ENCODE measurements around the gene SPOCK3. TPM values are rescaled to one million over a fixed set of nuclear protein-coding genes. Genes with fewer than 3 reads are reported as not detected.
"Not testable (repeated sequence)": the region's sequence is repeated elsewhere in the genome, so short reads cannot be mapped to it uniquely, and the experiment has no call there.

Gene SPOCK3
- total RNA-seq, 2 experiments from 2014 or later = not detected

GRCh38 chr4:166941629-166942028, 292.7 kb downstream of the SPOCK3 start:
- no peak for ATAC-seq (ENCODE audit: low read depth)

GRCh38 chr4:166930464-166930863, 303.8 kb downstream of the SPOCK3 start:
- Mint-ChIP-seq H3K27me3 (no peaks in the 10 kb centered on the region), H3K9me3 (no peaks in the 10 kb centered on the region), H3K4me3 (no peak overlapping the region), H3K27ac (no peak overlapping the region), H3K36me3 (no peaks in the 10 kb centered on the region), H3K4me1 (no peaks in the 10 kb centered on the region)
- no peak for DNase-seq
- POLR2A ChIA-PET = no interaction called here
- no peak for ATAC-seq (ENCODE audit: low read depth)

More at GRCh38 chr4:166941629-166942028, 292.7 kb downstream of the SPOCK3 start:
- Mint-ChIP-seq H3K27ac (no peak overlapping the region), H3K36me3 (no peaks in the 10 kb centered on the region), H3K9me3 (no peaks in the 10 kb centered on the region), H3K4me1 (no peaks in the 10 kb centered on the region), H3K4me3 (no peak overlapping the region), H3K27me3 (no peaks in the 10 kb centered on the region)
- no peak for DNase-seq
- POLR2A ChIA-PET = no interaction called here

GRCh38 chr4:166924424-166924823, 309.9 kb downstream of the SPOCK3 start:
- H3K4me1 Mint-ChIP-seq = no peaks in the 10 kb centered on the region
- POLR2A ChIA-PET = no interaction called here
- H3K27me3 Mint-ChIP-seq = no peaks in the 10 kb centered on the region
- H3K36me3 Mint-ChIP-seq = no peaks in the 10 kb centered on the region
- ATAC-seq (ENCODE audit: low read depth) = no peak
- DNase-seq = no peak
- H3K4me3 Mint-ChIP-seq = no peak overlapping the region
- no peaks in the 10 kb centered on the region for H3K9me3 Mint-ChIP-seq
- no peak overlapping the region for H3K27ac Mint-ChIP-seq

- no peak for DNase-seq
- H3K36me3 Mint-ChIP-seq = no peaks in the 10 kb centered on the region
- no peak overlapping the region for H3K4me3 Mint-ChIP-seq
- no peak overlapping the region for H3K27ac Mint-ChIP-seq
- H3K4me1 Mint-ChIP-seq = no peaks in the 10 kb centered on the region
- POLR2A ChIA-PET = no interaction called here
- no peak for ATAC-seq (ENCODE audit: low read depth)
- H3K27me3 Mint-ChIP-seq = no peaks in the 10 kb centered on the region
- no peaks in the 10 kb centered on the region for H3K9me3 Mint-ChIP-seq
Observed at GRCh38 chr4:166913926-166914325, 320.4 kb downstream of the SPOCK3 start.

GRCh38 chr4:166903408-166903807, 330.9 kb downstream of the SPOCK3 start:
- H3K9me3 Mint-ChIP-seq = peaks cover 3% of the 10 kb centered on the region
- H3K4me1 Mint-ChIP-seq = no peaks in the 10 kb centered on the region
- no peak overlapping the region for H3K27ac Mint-ChIP-seq
- H3K4me3 Mint-ChIP-seq = no peak overlapping the region
- POLR2A ChIA-PET = no interaction called here
- no peaks in the 10 kb centered on the region for H3K36me3 Mint-ChIP-seq
- H3K27me3 Mint-ChIP-seq = no peaks in the 10 kb centered on the region
- ATAC-seq (ENCODE audit: low read depth) = no peak
- DNase-seq = no peak

- Mint-ChIP-seq H3K36me3 (no peaks in the 10 kb centered on the region), H3K9me3 (peaks cover 3% of the 10 kb centered on the region), H3K27me3 (no peaks in the 10 kb centered on the region), H3K4me1 (no peaks in the 10 kb centered on the region), H3K27ac (no peak overlapping the region), H3K4me3 (no peak overlapping the region)
- POLR2A ChIA-PET = no interaction called here
- ATAC-seq (ENCODE audit: low read depth) (no peak), DNase-seq (no peak)
Observed at GRCh38 chr4:166902941-166903340, 331.4 kb downstream of the SPOCK3 start.

GRCh38 chr4:166896254-166896653, 338.0 kb downstream of the SPOCK3 start:
- H3K36me3 Mint-ChIP-seq = no peaks in the 10 kb centered on the region
- POLR2A ChIA-PET = no interaction called here
- H3K27me3 Mint-ChIP-seq = no peaks in the 10 kb centered on the region
- H3K4me1 Mint-ChIP-seq = no peaks in the 10 kb centered on the region
- peaks cover 5% of the 10 kb centered on the region for H3K9me3 Mint-ChIP-seq
- no peak overlapping the region for H3K27ac Mint-ChIP-seq
- no peak overlapping the region for H3K4me3 Mint-ChIP-seq
- DNase-seq (no peak), ATAC-seq (ENCODE audit: low read depth) (no peak)

GRCh38 chr4:166895771-166896170, 338.5 kb downstream of the SPOCK3 start:
- peaks cover 5% of the 10 kb centered on the region for H3K9me3 Mint-ChIP-seq
- POLR2A ChIA-PET = no interaction called here
- no peak overlapping the region for H3K27ac Mint-ChIP-seq
- no peak for DNase-seq
- H3K36me3 Mint-ChIP-seq = no peaks in the 10 kb centered on the region
- H3K4me1 Mint-ChIP-seq = no peaks in the 10 kb centered on the region
- no peak for ATAC-seq (ENCODE audit: low read depth)
- no peaks in the 10 kb centered on the region for H3K27me3 Mint-ChIP-seq
- no peak overlapping the region for H3K4me3 Mint-ChIP-seq

GRCh38 chr4:166887457-166887856, 346.8 kb downstream of the SPOCK3 start:
- DNase-seq (no peak), ATAC-seq (ENCODE audit: low read depth) (no peak)
- H3K36me3 Mint-ChIP-seq = no peaks in the 10 kb centered on the region
- no peak overlapping the region for H3K4me3 Mint-ChIP-seq
- POLR2A ChIA-PET = no interaction called here
- H3K9me3 Mint-ChIP-seq = no peaks in the 10 kb centered on the region
- no peaks in the 10 kb centered on the region for H3K4me1 Mint-ChIP-seq
- no peak overlapping the region for H3K27ac Mint-ChIP-seq
- H3K27me3 Mint-ChIP-seq = no peaks in the 10 kb centered on the region

- DNase-seq = no peak
- no peak for ATAC-seq (ENCODE audit: low read depth)
- Mint-ChIP-seq H3K4me3 (no peak overlapping the region), H3K9me3 (no peaks in the 10 kb centered on the region), H3K4me1 (no peaks in the 10 kb centered on the region), H3K27ac (no peak overlapping the region), H3K27me3 (no peaks in the 10 kb centered on the region), H3K36me3 (no peaks in the 10 kb centered on the region)
- POLR2A ChIA-PET = no interaction called here
Observed at GRCh38 chr4:166886718-166887117, 347.6 kb downstream of the SPOCK3 start.

GRCh38 chr4:166882221-166882620, 352.1 kb downstream of the SPOCK3 start:
- H3K27ac Mint-ChIP-seq = no peak overlapping the region
- H3K9me3 Mint-ChIP-seq = no peaks in the 10 kb centered on the region
- H3K27me3 Mint-ChIP-seq = no peaks in the 10 kb centered on the region
- POLR2A ChIA-PET = no interaction called here
- H3K4me3 Mint-ChIP-seq = no peak overlapping the region
- DNase-seq (no peak), ATAC-seq (ENCODE audit: low read depth) (no peak)
- H3K36me3 Mint-ChIP-seq = no peaks in the 10 kb centered on the region
- no peaks in the 10 kb centered on the region for H3K4me1 Mint-ChIP-seq

- Mint-ChIP-seq H3K9me3 (no peaks in the 10 kb centered on the region), H3K4me3 (no peak overlapping the region), H3K36me3 (no peaks in the 10 kb centered on the region), H3K4me1 (no peaks in the 10 kb centered on the region), H3K27me3 (no peaks in the 10 kb centered on the region), H3K27ac (no peak overlapping the region)
- POLR2A ChIA-PET = no interaction called here
- DNase-seq (no peak), ATAC-seq (ENCODE audit: low read depth) (no peak)
Observed at GRCh38 chr4:166875821-166876220, 358.5 kb downstream of the SPOCK3 start.

GRCh38 chr4:166862032-166862431, 372.3 kb downstream of the SPOCK3 start:
- H3K36me3 Mint-ChIP-seq = no peaks in the 10 kb centered on the region
- DNase-seq (no peak), ATAC-seq (ENCODE audit: low read depth) (no peak)
- H3K4me1 Mint-ChIP-seq = no peaks in the 10 kb centered on the region
- no peak overlapping the region for H3K4me3 Mint-ChIP-seq
- no peaks in the 10 kb centered on the region for H3K9me3 Mint-ChIP-seq
- H3K27ac Mint-ChIP-seq = no peak overlapping the region
- no peaks in the 10 kb centered on the region for H3K27me3 Mint-ChIP-seq
- POLR2A ChIA-PET = no interaction called here

GRCh38 chr4:166850398-166850797, 383.9 kb downstream of the SPOCK3 start:
- H3K27ac Mint-ChIP-seq; H3K4me3 Mint-ChIP-seq; H3K36me3 Mint-ChIP-seq; POLR2A ChIA-PET; DNase-seq; H3K27me3 Mint-ChIP-seq; H3K9me3 Mint-ChIP-seq; H3K4me1 Mint-ChIP-seq; ATAC-seq (ENCODE audit: low read depth): not testable (repeated sequence)

GRCh38 chr4:166846939-166847338, 387.4 kb downstream of the SPOCK3 start:
- no peak for DNase-seq
- Mint-ChIP-seq H3K4me3 (no peak overlapping the region), H3K27me3 (no peaks in the 10 kb centered on the region), H3K9me3 (no peaks in the 10 kb centered on the region), H3K27ac (no peak overlapping the region), H3K36me3 (no peaks in the 10 kb centered on the region), H3K4me1 (no peaks in the 10 kb centered on the region)
- ATAC-seq (ENCODE audit: low read depth) = no peak
- POLR2A ChIA-PET = no interaction called here
